NCI-H82 (cell line): ENCODE measurements around the gene TIMM21.

Experiments used
- DNase-seq: peaks from one replicate; lab custom pipeline; 2025; lab: John Stamatoyannopoulos, UW

TIMM21 gene

GRCh38 chr18:74147779-74148542, at the start of gene TIMM21, which contains the start of gene FBXO15:
TSS of gene TIMM21 (plus strand) at chr18:74148523. CDS start at chr18:74148809, 286 bp downstream.
TSS of gene FBXO15 (minus strand) at chr18:74147834. CDS start at chr18:74147785, 49 bp downstream.
- peak; percentile 96 for DNase-seq

- no peak for DNase-seq
Observed at GRCh38 chr18:74108460-74108859, 39.9 kb upstream of the TIMM21 start.

GRCh38 chr18:74110149-74110548, 38.2 kb upstream of the TIMM21 start:
- no peak for DNase-seq

GRCh38 chr18:74110976-74111375, 37.3 kb upstream of the TIMM21 start:
- DNase-seq = no peak

GRCh38 chr18:74113711-74114110, 34.6 kb upstream of the TIMM21 start:
- DNase-seq = no peak

GRCh38 chr18:74114116-74114515, 34.2 kb upstream of the TIMM21 start:
- no peak for DNase-seq

- no peak for DNase-seq
Observed at GRCh38 chr18:74115046-74115445, 33.3 kb upstream of the TIMM21 start.

- peak; percentile 28 for DNase-seq
Observed at GRCh38 chr18:74116633-74117554, 31.4 kb upstream of the TIMM21 start.

- DNase-seq = no peak
Observed at GRCh38 chr18:74123200-74123599, 25.1 kb upstream of the TIMM21 start.

GRCh38 chr18:74124642-74125041, 23.7 kb upstream of the TIMM21 start:
- no peak for DNase-seq

- no peak for DNase-seq
Observed at GRCh38 chr18:74126684-74127655, 21.4 kb upstream of the TIMM21 start.

GRCh38 chr18:74128159-74128558, 20.2 kb upstream of the TIMM21 start:
- no peak for DNase-seq

GRCh38 chr18:74131124-74131523, 17.2 kb upstream of the TIMM21 start:
- DNase-seq = no peak

- no peak for DNase-seq
Observed at GRCh38 chr18:74132201-74132600, 16.1 kb upstream of the TIMM21 start.

GRCh38 chr18:74137920-74138538, 10.3 kb upstream of the TIMM21 start:
- no peak for DNase-seq

- DNase-seq = no peak
Observed at GRCh38 chr18:74139411-74139810, 8.9 kb upstream of the TIMM21 start.

GRCh38 chr18:74139888-74140287, 8.4 kb upstream of the TIMM21 start:
- no peak for DNase-seq

GRCh38 chr18:74140582-74140981, 7.7 kb upstream of the TIMM21 start:
- no peak for DNase-seq

GRCh38 chr18:74141667-74142066, 6.7 kb upstream of the TIMM21 start:
- no peak for DNase-seq

GRCh38 chr18:74142252-74142651, 6.1 kb upstream of the TIMM21 start:
- no peak for DNase-seq

GRCh38 chr18:74146756-74147155, 1.6 kb upstream of the TIMM21 start:
- DNase-seq = no peak

GRCh38 chr18:74147491-74147778, 888 bp upstream of the TIMM21 start:
- no peak for DNase-seq
